GM21717 (cell line): ENCODE results near the gene VTA1.
"Not testable (repeated sequence)": the region's sequence is repeated elsewhere in the genome, so short reads cannot be mapped to it uniquely, and the experiment has no call there.

Experiments
- ATAC-seq: cut with Tn5 transposase; IDR thresholded peaks from one replicate; pipeline ENCODE4 v1.9.1; 2021; ENCODE audit warnings: mild to moderate bottlenecking, moderate library complexity; ENCODE audit not compliant: unreplicated experiment

The VTA1 gene

GRCh38 chr6:142223938-142224337, 76.9 kb downstream of the VTA1 start:
- ATAC-seq, result no peak

GRCh38 chr6:142225115-142225514, 78.1 kb downstream of the VTA1 start:
- ATAC-seq, result no peak

GRCh38 chr6:142225552-142225951, 78.5 kb downstream of the VTA1 start:
- no peak for ATAC-seq

GRCh38 chr6:142226731-142227130, 79.7 kb downstream of the VTA1 start:
- no peak for ATAC-seq

GRCh38 chr6:142229518-142230270, 82.6 kb downstream of the VTA1 start:
- ATAC-seq, result not testable (repeated sequence)

GRCh38 chr6:142232206-142233044, 85.4 kb downstream of the VTA1 start:
- not testable (repeated sequence) for ATAC-seq

GRCh38 chr6:142233945-142234682, 87.1 kb downstream of the VTA1 start:
- no peak for ATAC-seq

GRCh38 chr6:142235272-142235671, 88.2 kb downstream of the VTA1 start:
- no peak for ATAC-seq

- no peak for ATAC-seq
These were observed 88.7 kb downstream of the VTA1 start for GRCh38 chr6:142235791-142236190.

GRCh38 chr6:142236691-142237090, 89.6 kb downstream of the VTA1 start:
- ATAC-seq, result no peak

- ATAC-seq, result no peak
These were observed 91.8 kb downstream of the VTA1 start for GRCh38 chr6:142238881-142239280.

GRCh38 chr6:142240179-142240578, 93.1 kb downstream of the VTA1 start:
- no peak for ATAC-seq

GRCh38 chr6:142241061-142241460, 94.0 kb downstream of the VTA1 start:
- no peak for ATAC-seq

- no peak for ATAC-seq
These were observed 95.2 kb downstream of the VTA1 start for GRCh38 chr6:142242269-142242668.

GRCh38 chr6:142246960-142247359, 99.9 kb downstream of the VTA1 start:
- peak; percentile 82 for ATAC-seq

GRCh38 chr6:142249266-142249665, 102.2 kb downstream of the VTA1 start:
- ATAC-seq, result no peak

GRCh38 chr6:142251930-142252445, 104.9 kb downstream of the VTA1 start:
- no peak for ATAC-seq

- ATAC-seq, result no peak
These were observed 107.5 kb downstream of the VTA1 start for GRCh38 chr6:142254513-142254912.

- ATAC-seq, result no peak
These were observed 108.7 kb downstream of the VTA1 start for GRCh38 chr6:142255785-142256184.

GRCh38 chr6:142258305-142258704, 111.2 kb downstream of the VTA1 start:
- no peak for ATAC-seq

GRCh38 chr6:142258757-142259156, 111.7 kb downstream of the VTA1 start:
- no peak for ATAC-seq
